Chondrocyte (in vitro differentiated cells): ENCODE measurements around the gene G6PC2. TPM values are rescaled to one million over a fixed set of nuclear protein-coding genes. Genes with fewer than 3 reads are reported as not detected.

ENCODE experiments used
- DNase-seq: peaks from one replicate; pipeline ENCODE4 v3.0.0; 2021; ENCODE audit warnings: mixed read lengths, low spot score
- H3K27ac Mint-ChIP-seq: one replicate; pipeline ENCODE4 v1.8.0; 2021; ENCODE audit warnings: mild to moderate bottlenecking, moderate library complexity, mixed read lengths; ENCODE audit not compliant: unreplicated experiment
- H3K27me3 Mint-ChIP-seq: 2 replicates; pipeline ENCODE4 v1.8.0; 2021; ENCODE audit warnings: low read depth, mixed read lengths
- H3K36me3 Mint-ChIP-seq: 2 replicates; pipeline ENCODE4 v1.8.0; 2021; ENCODE audit warnings: low read depth, mixed read lengths
- H3K4me1 Mint-ChIP-seq: 2 replicates; pipeline ENCODE4 v1.8.0; 2021; ENCODE audit warnings: low read depth, mild to moderate bottlenecking, mixed read lengths
- H3K4me3 Mint-ChIP-seq: one replicate; pipeline ENCODE4 v1.8.0; 2021; ENCODE audit warnings: mild to moderate bottlenecking, moderate library complexity, mixed read lengths; ENCODE audit not compliant: unreplicated experiment
- H3K9me3 Mint-ChIP-seq: 2 replicates; pipeline ENCODE4 v1.8.0; 2021; ENCODE audit warnings: low read depth, mixed read lengths
- CTCF ChIP-seq: fragments of 200-600 bp; sonication (generic); IDR thresholded peaks from 2 replicates; pipeline ENCODE4 v1.5.0; 2021; ENCODE audit warnings: antibody characterized with exemption, mild to moderate bottlenecking, moderate library complexity
- total RNA-seq: library from RNA; stranded (reverse); gene quantifications from 3 replicates; pipeline ENCODE4 v1.2.1, GENCODE V29; 2021

Gene G6PC2
- total RNA-seq, 1 donor from 2014 or later, result not detected

GRCh38 chr2:168954256-168954655 lies 53.2 kb downstream of the G6PC2 start:
- H3K9me3 Mint-ChIP-seq, result peaks cover 30% of the 10 kb centered on the region
- no peak overlapping the region for H3K27ac Mint-ChIP-seq
- H3K27me3 Mint-ChIP-seq, result peaks cover 6% of the 10 kb centered on the region
- H3K36me3 Mint-ChIP-seq, result peaks cover 5% of the 10 kb centered on the region
- no peak for DNase-seq
- no peaks in the 10 kb centered on the region for H3K4me1 Mint-ChIP-seq
- H3K4me3 Mint-ChIP-seq, result no peak overlapping the region
- TF ChIP-seq CTCF, result no peak

- Mint-ChIP-seq H3K4me1 (no peaks in the 10 kb centered on the region), H3K9me3 (peaks cover 30% of the 10 kb centered on the region), H3K27me3 (peaks cover 6% of the 10 kb centered on the region), H3K27ac (no peak overlapping the region), H3K36me3 (peaks cover 5% of the 10 kb centered on the region), H3K4me3 (no peak overlapping the region)
- TF ChIP-seq CTCF, result no peak
- no peak for DNase-seq
These were observed 54.2 kb downstream of the G6PC2 start for GRCh38 chr2:168955321-168955720.

GRCh38 chr2:168956392-168956791 lies 55.3 kb downstream of the G6PC2 start:
- no peak overlapping the region for H3K4me3 Mint-ChIP-seq
- H3K9me3 Mint-ChIP-seq, result peaks cover 30% of the 10 kb centered on the region
- no peaks in the 10 kb centered on the region for H3K4me1 Mint-ChIP-seq
- H3K27me3 Mint-ChIP-seq, result peaks cover 6% of the 10 kb centered on the region
- DNase-seq, result no peak
- no peak overlapping the region for H3K27ac Mint-ChIP-seq
- TF ChIP-seq CTCF, result no peak
- H3K36me3 Mint-ChIP-seq, result peaks cover 5% of the 10 kb centered on the region

Other genes starting within 250 kb of the G6PC2 start
- gene NOSTRIN, start 98.7 kb upstream of the G6PC2 start, total RNA-seq, result 0.27 TPM in 1 of 3 replicates, not detected in the others
- gene SPC25, start 10.9 kb upstream of the G6PC2 start, total RNA-seq, result 2.8 to 5.2 TPM (median 4.1 TPM) in 3 replicates
- gene ABCB11, start 130.0 kb downstream of the G6PC2 start, total RNA-seq, result not detected in 3 replicates
- not detected in 3 replicates for gene DHRS9, start 168.3 kb downstream of the G6PC2 start, total RNA-seq